GM12878 (cell line): ENCODE results near the gene FAM118A. TPM values are rescaled to one million over a fixed set of nuclear protein-coding genes. Genes with fewer than 3 reads are reported as not detected.

Experiments
- ATAC-seq: fragments of 200-7000 bp; cut with Tn5 transposase; 3 replicates; pipeline ENCODE4 v1.9.1; 2020; ENCODE audit warnings: mild to moderate bottlenecking, moderate library complexity
- BruUV-seq: library from RNA; stranded (reverse); fragments of 400-500 nt; replicated peaks from 2 replicates; lab custom pipeline; 2021; lab: Mats Ljungman, UMichigan
- CTCF ChIA-PET: fragments of 300-600 bp; sonication (Branson Sonifier 250); formaldehyde crosslinking; extraction: SDS; loops from one replicate; lab custom pipeline; 2021; ENCODE audit warnings: inconsistent platforms; lab: Yijun Ruan, JAX
- POLR2A ChIA-PET: fragments of 350-600 bp; formaldehyde crosslinking; extraction: SDS; loops from one replicate; lab custom pipeline; 2021; ENCODE audit warnings: inconsistent platforms; lab: Charles Lee
- RAD21 ChIA-PET: fragments of 300-600 bp; sonication (Branson Sonifier 250); formaldehyde crosslinking; loops from one replicate; lab custom pipeline; 2023; ENCODE audit warnings: antibody characterized with exemption; ENCODE audit not compliant: unreplicated experiment; lab: Charles Lee
- SMC1A ChIA-PET: fragments of 300-600 bp; sonication (Branson Sonifier 250); formaldehyde crosslinking; loops from one replicate; lab custom pipeline; 2023; ENCODE audit not compliant: unreplicated experiment, uncharacterized antibody; lab: Charles Lee
- DNase-seq: peaks from one replicate; pipeline ENCODE4 v3.0.0-alpha.2; 2011; ENCODE audit warnings: low read depth, low spot score
- FAIRE-seq: peaks from 3 replicates; lab custom pipeline; 2011; peaks lifted over from hg19 to GRCh38; lab: Jason Lieb, UNC
- H2AFZ ChIP-seq: 2 replicates; pipeline ENCODE4 v1.6.0; 2011; ENCODE audit warnings: low read depth, low read length, control low read depth; ENCODE audit not compliant: control insufficient read depth
- H3K27ac ChIP-seq: 2 replicates; pipeline ENCODE4 v1.5.1; 2011; ENCODE audit warnings: control low read depth; ENCODE audit not compliant: control insufficient read depth, insufficient read depth
- H3K27me3 ChIP-seq, 2 experiments: replicated peaks in 1 of 2; 2 replicates each; pipeline versions ENCODE4 v1.6.0 to v1.6.1; 2011; ENCODE audit warnings: low read length in 1 of 2; ENCODE audit not compliant: control insufficient read depth in 2 of 2, insufficient read depth in 2 of 2
- H3K36me3 ChIP-seq, 2 experiments: 2 replicates each; pipeline ENCODE4 v1.5.1; 2011; ENCODE audit warnings: low read length in 1 of 2; ENCODE audit not compliant: control insufficient read depth in 2 of 2, insufficient read depth in 2 of 2
- H3K4me1 ChIP-seq: 2 replicates; pipeline ENCODE4 v1.6.1; 2011; ENCODE audit warnings: mild to moderate bottlenecking, low read length, moderate library complexity, mixed read lengths; ENCODE audit not compliant: control insufficient read depth, insufficient read depth
- H3K4me2 ChIP-seq: 2 replicates; pipeline ENCODE4 v1.6.0; 2011; ENCODE audit warnings: control low read depth; ENCODE audit not compliant: control insufficient read depth, insufficient read depth
- H3K4me3 ChIP-seq: fragments of 200-600 bp; sonication (generic); 2 replicates; pipeline ENCODE4 v1.5.1; 2016
- H3K79me2 ChIP-seq: 2 replicates; pipeline ENCODE4 v1.6.0; 2011; ENCODE audit warnings: low read length; ENCODE audit not compliant: control insufficient read depth, insufficient read depth
- H3K9ac ChIP-seq: 2 replicates; pipeline ENCODE4 v1.8.0; 2011; ENCODE audit warnings: low read length, control low read depth, mixed read lengths; ENCODE audit not compliant: control insufficient read depth, insufficient read depth
- H3K9me3 ChIP-seq: replicated peaks from 3 replicates; pipeline ENCODE4 v1.5.1; 2011; ENCODE audit warnings: mild to moderate bottlenecking, low read length; ENCODE audit not compliant: control insufficient read depth, insufficient read depth
- H4K20me1 ChIP-seq: 2 replicates; pipeline ENCODE4 v1.6.0; 2011; ENCODE audit not compliant: control insufficient read depth, insufficient read depth
- IKZF2 ChIP-seq, 2 experiments: fragments of 450-650 bp; IDR thresholded peaks; 2 replicates each; pipeline ENCODE4 v1.6.1; 2017; ENCODE audit warnings: mild to moderate bottlenecking in 2 of 2, moderate library complexity in 2 of 2
- KDM1A ChIP-seq: fragments of 200-600 bp; sonication (generic); IDR thresholded peaks from 2 replicates; pipeline ENCODE4 v1.6.1; 2016; ENCODE audit warnings: borderline replicate concordance
- MTA2 ChIP-seq: fragments of 450-650 bp; IDR thresholded peaks from 2 replicates; pipeline ENCODE4 v1.6.1; 2016; ENCODE audit warnings: low read depth, mild to moderate bottlenecking, moderate library complexity
- MYC ChIP-seq: IDR thresholded peaks from 2 replicates; pipeline ENCODE4 v1.6.1; 2011; ENCODE audit warnings: mild to moderate bottlenecking, low read length, moderate library complexity, inconsistent platforms; ENCODE audit not compliant: insufficient read depth, insufficient replicate concordance, insufficient read length, severe bottlenecking
- RELA ChIP-seq: fragments of 450-650 bp; IDR thresholded peaks from 2 replicates; pipeline ENCODE4 v1.8.0; 2014; ENCODE audit warnings: borderline replicate concordance; ENCODE audit not compliant: partially characterized antibody
- SIN3A ChIP-seq: IDR thresholded peaks from 2 replicates; pipeline ENCODE4 v1.6.1; 2012; ENCODE audit warnings: low read depth, low read length, improper control_type of control experiment
- SIX5 ChIP-seq: IDR thresholded peaks from 2 replicates; pipeline ENCODE4 v1.6.1; 2011; ENCODE audit warnings: mild to moderate bottlenecking, low read depth, low read length, moderate library complexity; ENCODE audit not compliant: severe bottlenecking
- WGBS: methylation state at CpG from one replicate; pipeline ENCODE4 v1.1.6; 2016; ENCODE audit warnings: low lambda C conversion rate; ENCODE audit not compliant: insufficient replicate concordance, insufficient coverage; ENCODE audit errors: missing lambda C conversion rate; 5-methylcytosine and 5-hydroxymethylcytosine counted together
- in situ Hi-C: fragments of 300-500 bp; cut with MboI; formaldehyde crosslinking; loops from 9 replicates; pipeline ENCODE4 v1.14.3; 2018; ENCODE audit warnings: mixed read lengths
- intact Hi-C: fragments of 100-400 bp; cut with micrococcal nuclease; formaldehyde crosslinking; loops from one replicate; pipeline ENCODE4 v1.14.2; 2022; ENCODE audit not compliant: unreplicated experiment
- polyA plus RNA-seq, 11 experiments: library from polyadenylated mRNA; depleted of rRNA in 4 of 11; unstranded in 6 of 11; stranded (reverse) in 5 of 11; fragments of >200 nt; fragmentation: Nextera tagmentation in 4 of 11; fragmentation: Illumina TruSeq in 1 of 11; extraction: Ambion mirVana in 4 of 11; extraction: Trizol in 1 of 11; gene quantifications; 1 replicate in 1 of 11; 2 replicates in 10 of 11; pipeline versions ENCODE4 v1.2.1 to v1.2.3, GENCODE V29; 2011 to 2016; ENCODE audit warnings: inconsistent platforms in 2 of 11, missing spikeins in 2 of 11, low read depth in 1 of 11
- total RNA-seq, 4 experiments: library from RNA; depleted of rRNA in 3 of 4; stranded (reverse); fragments of >200 nt in 3 of 4; fragmentation: Illumina TruSeq in 1 of 4; extraction: Trizol in 1 of 4; gene quantifications; 2 replicates each; pipeline versions ENCODE4 v1.2.1 to v1.2.3, GENCODE V29; 2013 to 2021
- TF ChIP-seq, protein P1 (sequence below): fragments of 450-650 bp; IDR thresholded peaks from 2 replicates; pipeline ENCODE4 v1.6.1; 2017; ENCODE audit warnings: mild to moderate bottlenecking, low read depth, inconsistent platforms; ENCODE audit not compliant: poor library complexity, severe bottlenecking
- TF ChIP-seq, protein P2 (sequence below): fragments of 450-650 bp; formaldehyde crosslinking; IDR thresholded peaks from 2 replicates; pipeline ENCODE4 v1.4.0; 2020; ENCODE audit warnings: mild to moderate bottlenecking, moderate library complexity
- TF ChIP-seq, protein P3 (sequence below): IDR thresholded peaks from 2 replicates; pipeline ENCODE4 v1.6.1; 2012; ENCODE audit warnings: mild to moderate bottlenecking, low read depth, low read length

Gene FAM118A
- total and polyA plus RNA-seq, 10 of the 15 experiments (the other 5 are each of a cell fraction or from before 2014, with no cell fraction given) = 17.4 to 332 (median 56.6) TPM

DNA sequence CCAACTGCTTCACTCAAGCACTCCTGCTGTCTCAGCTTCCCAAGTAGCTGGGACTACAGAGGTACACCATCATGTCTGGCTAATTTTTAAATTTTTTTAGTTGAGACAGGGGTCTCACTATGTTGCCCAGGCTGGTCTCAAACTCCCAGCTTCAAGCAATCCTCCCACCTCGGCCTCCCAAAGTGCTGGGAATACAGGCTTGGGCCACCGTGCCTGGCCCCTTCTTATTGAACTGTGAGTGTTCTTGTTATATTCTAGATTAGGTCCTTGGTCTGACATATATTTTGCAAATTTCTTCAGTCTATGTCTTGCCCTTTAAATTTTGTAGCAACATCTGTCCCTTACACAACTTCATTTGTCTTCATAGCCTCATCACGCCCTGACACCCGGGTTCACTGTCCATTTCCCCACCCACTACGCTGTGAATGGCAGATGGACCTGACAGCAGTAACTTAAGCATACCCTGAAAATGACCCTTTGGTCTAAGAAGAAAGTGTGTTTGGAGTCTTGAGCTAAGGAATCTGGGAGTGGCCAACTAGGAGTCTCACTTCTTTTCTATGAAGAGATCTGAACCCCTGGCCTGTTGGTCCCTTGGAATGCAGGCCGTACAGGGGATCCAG lies 4.2 kb upstream of the FAM118A start (continued):
- TF ChIP-seq MYC = no peak

DNA sequence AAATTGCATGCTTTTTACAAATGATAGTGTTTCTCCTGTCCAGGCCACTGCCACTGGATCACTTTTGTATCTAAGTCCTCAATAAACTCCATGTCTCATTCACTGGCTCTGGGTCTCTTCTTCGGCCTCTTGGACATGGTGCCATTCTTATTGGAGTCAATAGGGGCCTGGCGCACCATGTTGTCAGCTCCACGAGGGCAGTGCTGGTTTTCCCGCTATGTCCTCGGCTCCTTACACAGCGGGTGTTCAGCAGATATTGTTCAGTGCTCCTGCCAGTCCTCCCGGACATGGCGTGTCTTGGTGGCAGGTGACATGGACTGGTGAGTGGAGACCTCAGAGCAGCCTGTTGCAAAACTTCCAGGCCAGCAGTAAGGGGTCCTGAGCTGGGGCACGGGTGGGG lies 3.6 kb upstream of the FAM118A start:
- 80% methylated on average over 9 of the region's 9 CpGs for WGBS
- DNase-seq (no peak), FAIRE-seq (no peak), ATAC-seq (no peak)
- Histone ChIP-seq H4K20me1 (no peaks in the 10 kb centered on the region), H3K36me3 (no peaks in the 10 kb centered on the region), H3K27ac (no peak overlapping the region), H3K79me2 (peaks cover 7% of the 10 kb centered on the region), H3K4me3 (no peak overlapping the region), H3K4me1 (peaks cover 15% of the 10 kb centered on the region), H3K9ac (no peak overlapping the region), H3K4me2 (no peak overlapping the region), H3K9me3 (no peaks in the 10 kb centered on the region), H3K27me3 (no peaks in the 10 kb centered on the region), H2AFZ (no peak overlapping the region)
- ChIA-PET CTCF (no interaction called here), POLR2A (no interaction called here), SMC1A (interaction anchor here (1.3 kb wide), 1 partner anchor 11 kb away, joined by 3 read pairs; no protein-coding TSS in a partner anchor), RAD21 (no interaction called here)
- in situ Hi-C loops = no loop called here
- TF ChIP-seq, protein P1, sequence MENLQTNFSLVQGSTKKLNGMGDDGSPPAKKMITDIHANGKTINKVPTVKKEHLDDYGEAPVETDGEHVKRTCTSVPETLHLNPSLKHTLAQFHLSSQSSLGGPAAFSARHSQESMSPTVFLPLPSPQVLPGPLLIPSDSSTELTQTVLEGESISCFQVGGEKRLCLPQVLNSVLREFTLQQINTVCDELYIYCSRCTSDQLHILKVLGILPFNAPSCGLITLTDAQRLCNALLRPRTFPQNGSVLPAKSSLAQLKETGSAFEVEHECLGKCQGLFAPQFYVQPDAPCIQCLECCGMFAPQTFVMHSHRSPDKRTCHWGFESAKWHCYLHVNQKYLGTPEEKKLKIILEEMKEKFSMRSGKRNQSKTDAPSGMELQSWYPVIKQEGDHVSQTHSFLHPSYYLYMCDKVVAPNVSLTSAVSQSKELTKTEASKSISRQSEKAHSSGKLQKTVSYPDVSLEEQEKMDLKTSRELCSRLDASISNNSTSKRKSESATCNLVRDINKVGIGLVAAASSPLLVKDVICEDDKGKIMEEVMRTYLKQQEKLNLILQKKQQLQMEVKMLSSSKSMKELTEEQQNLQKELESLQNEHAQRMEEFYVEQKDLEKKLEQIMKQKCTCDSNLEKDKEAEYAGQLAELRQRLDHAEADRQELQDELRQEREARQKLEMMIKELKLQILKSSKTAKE = no peak
- TF ChIP-seq SIX5 = no peak
- no peak for TF ChIP-seq RELA
- no peak for TF ChIP-seq IKZF2 (IDR thresholded peaks at IDR 0.05)
- TF ChIP-seq, protein P2, sequence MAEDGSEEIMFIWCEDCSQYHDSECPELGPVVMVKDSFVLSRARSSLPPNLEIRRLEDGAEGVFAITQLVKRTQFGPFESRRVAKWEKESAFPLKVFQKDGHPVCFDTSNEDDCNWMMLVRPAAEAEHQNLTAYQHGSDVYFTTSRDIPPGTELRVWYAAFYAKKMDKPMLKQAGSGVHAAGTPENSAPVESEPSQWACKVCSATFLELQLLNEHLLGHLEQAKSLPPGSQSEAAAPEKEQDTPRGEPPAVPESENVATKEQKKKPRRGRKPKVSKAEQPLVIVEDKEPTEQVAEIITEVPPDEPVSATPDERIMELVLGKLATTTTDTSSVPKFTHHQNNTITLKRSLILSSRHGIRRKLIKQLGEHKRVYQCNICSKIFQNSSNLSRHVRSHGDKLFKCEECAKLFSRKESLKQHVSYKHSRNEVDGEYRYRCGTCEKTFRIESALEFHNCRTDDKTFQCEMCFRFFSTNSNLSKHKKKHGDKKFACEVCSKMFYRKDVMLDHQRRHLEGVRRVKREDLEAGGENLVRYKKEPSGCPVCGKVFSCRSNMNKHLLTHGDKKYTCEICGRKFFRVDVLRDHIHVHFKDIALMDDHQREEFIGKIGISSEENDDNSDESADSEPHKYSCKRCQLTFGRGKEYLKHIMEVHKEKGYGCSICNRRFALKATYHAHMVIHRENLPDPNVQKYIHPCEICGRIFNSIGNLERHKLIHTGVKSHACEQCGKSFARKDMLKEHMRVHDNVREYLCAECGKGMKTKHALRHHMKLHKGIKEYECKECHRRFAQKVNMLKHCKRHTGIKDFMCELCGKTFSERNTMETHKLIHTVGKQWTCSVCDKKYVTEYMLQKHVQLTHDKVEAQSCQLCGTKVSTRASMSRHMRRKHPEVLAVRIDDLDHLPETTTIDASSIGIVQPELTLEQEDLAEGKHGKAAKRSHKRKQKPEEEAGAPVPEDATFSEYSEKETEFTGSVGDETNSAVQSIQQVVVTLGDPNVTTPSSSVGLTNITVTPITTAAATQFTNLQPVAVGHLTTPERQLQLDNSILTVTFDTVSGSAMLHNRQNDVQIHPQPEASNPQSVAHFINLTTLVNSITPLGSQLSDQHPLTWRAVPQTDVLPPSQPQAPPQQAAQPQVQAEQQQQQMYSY (CRISPR knock-in tag) = no peak
- TF ChIP-seq, protein P3, sequence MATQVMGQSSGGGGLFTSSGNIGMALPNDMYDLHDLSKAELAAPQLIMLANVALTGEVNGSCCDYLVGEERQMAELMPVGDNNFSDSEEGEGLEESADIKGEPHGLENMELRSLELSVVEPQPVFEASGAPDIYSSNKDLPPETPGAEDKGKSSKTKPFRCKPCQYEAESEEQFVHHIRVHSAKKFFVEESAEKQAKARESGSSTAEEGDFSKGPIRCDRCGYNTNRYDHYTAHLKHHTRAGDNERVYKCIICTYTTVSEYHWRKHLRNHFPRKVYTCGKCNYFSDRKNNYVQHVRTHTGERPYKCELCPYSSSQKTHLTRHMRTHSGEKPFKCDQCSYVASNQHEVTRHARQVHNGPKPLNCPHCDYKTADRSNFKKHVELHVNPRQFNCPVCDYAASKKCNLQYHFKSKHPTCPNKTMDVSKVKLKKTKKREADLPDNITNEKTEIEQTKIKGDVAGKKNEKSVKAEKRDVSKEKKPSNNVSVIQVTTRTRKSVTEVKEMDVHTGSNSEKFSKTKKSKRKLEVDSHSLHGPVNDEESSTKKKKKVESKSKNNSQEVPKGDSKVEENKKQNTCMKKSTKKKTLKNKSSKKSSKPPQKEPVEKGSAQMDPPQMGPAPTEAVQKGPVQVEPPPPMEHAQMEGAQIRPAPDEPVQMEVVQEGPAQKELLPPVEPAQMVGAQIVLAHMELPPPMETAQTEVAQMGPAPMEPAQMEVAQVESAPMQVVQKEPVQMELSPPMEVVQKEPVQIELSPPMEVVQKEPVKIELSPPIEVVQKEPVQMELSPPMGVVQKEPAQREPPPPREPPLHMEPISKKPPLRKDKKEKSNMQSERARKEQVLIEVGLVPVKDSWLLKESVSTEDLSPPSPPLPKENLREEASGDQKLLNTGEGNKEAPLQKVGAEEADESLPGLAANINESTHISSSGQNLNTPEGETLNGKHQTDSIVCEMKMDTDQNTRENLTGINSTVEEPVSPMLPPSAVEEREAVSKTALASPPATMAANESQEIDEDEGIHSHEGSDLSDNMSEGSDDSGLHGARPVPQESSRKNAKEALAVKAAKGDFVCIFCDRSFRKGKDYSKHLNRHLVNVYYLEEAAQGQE = no peak
- TF ChIP-seq SIN3A = no peak
- TF ChIP-seq KDM1A = no peak
- TF ChIP-seq MTA2 = no peak
- BruUV-seq = no TSS peak
- intact Hi-C loops = no loop called here
